K562 (cell line): ENCODE data around the gene BAG1. TPM values are rescaled to one million over a fixed set of nuclear protein-coding genes. Genes with fewer than 3 reads are reported as not detected.
A peak's percentile ranks its signal among the peaks of the same experiment; 100 is the strongest.

Experiments
- ATAC-seq: fragments of 200-7000 bp; cut with Tn5 transposase; 3 replicates; pipeline ENCODE4 v1.9.1; 2020; ENCODE audit warnings: moderate library complexity
- BruUV-seq: library from RNA; stranded (reverse); fragments of 400-500 nt; replicated peaks from 2 replicates; lab custom pipeline; 2021; lab: Mats Ljungman, UMichigan
- CTCF ChIA-PET: fragments of 300-600 bp; formaldehyde crosslinking; extraction: SDS; loops from one replicate; lab custom pipeline; 2021; ENCODE audit warnings: low intra/inter-chr PET ratio; lab: Yijun Ruan, JAX
- POLR2A ChIA-PET: fragments of 300-600, 350-650 bp; sonication (Branson Sonifier 250); formaldehyde crosslinking; extraction: SDS; loops from one replicate; lab custom pipeline; 2021; ENCODE audit warnings: antibody characterized with exemption, inconsistent platforms; lab: Yijun Ruan, JAX
- DNase-seq, 4 experiments: peaks; one replicate each; pipeline versions ENCODE4 v3.0.0 to v3.0.0-alpha.2; 2011 to 2018; ENCODE audit warnings: low spot score in 3 of 4, mixed read lengths in 3 of 4; ENCODE audit errors: extremely low read depth in 1 of 4
- FAIRE-seq: peaks from 2 replicates; lab custom pipeline; 2011; peaks lifted over from hg19 to GRCh38; lab: Jason Lieb, UNC
- H2AFZ ChIP-seq: 2 replicates; pipeline ENCODE4 v1.6.0; 2011; ENCODE audit warnings: low read depth, low read length, control low read depth, inconsistent platforms
- H3K27ac ChIP-seq: fragments of 200-600 bp; 3 replicates; pipeline ENCODE4 v1.8.0; 2011; ENCODE audit warnings: low read depth, mild to moderate bottlenecking, control low read depth, inconsistent platforms, low read length, moderate library complexity, mixed read lengths; ENCODE audit errors: extremely low read depth
- H3K27me3 ChIP-seq, 2 experiments: fragments of 300-600 bp in 1 of 2; 2 replicates in 1 of 2; 3 replicates in 1 of 2; pipeline versions ENCODE4 v1.6.0 to v1.8.0; 2011; ENCODE audit warnings: inconsistent platforms in 2 of 2, low read length in 2 of 2, mild to moderate bottlenecking in 1 of 2, mixed read lengths in 1 of 2, moderate library complexity in 1 of 2; ENCODE audit not compliant: control insufficient read depth in 2 of 2, insufficient read depth in 2 of 2
- H3K36me3 ChIP-seq: fragments of 300-600 bp; 3 replicates; pipeline ENCODE4 v1.8.0; 2011; ENCODE audit warnings: mild to moderate bottlenecking, low read length, inconsistent platforms; ENCODE audit not compliant: control insufficient read depth, insufficient read depth
- H3K4me1 ChIP-seq, 2 experiments: fragments of 200-600 bp in 1 of 2; replicated peaks in 1 of 2; 2 replicates in 1 of 2; 3 replicates in 1 of 2; pipeline versions ENCODE4 v1.5.1 to v1.8.0; 2011; ENCODE audit warnings: inconsistent platforms in 2 of 2, low read length in 2 of 2, mild to moderate bottlenecking in 1 of 2, mixed read lengths in 1 of 2, moderate library complexity in 1 of 2; ENCODE audit not compliant: control insufficient read depth in 2 of 2, insufficient read depth in 2 of 2
- H3K4me2 ChIP-seq: 2 replicates; pipeline ENCODE4 v1.6.1; 2011; ENCODE audit warnings: low read length, control low read depth, inconsistent platforms, mixed read lengths; ENCODE audit not compliant: insufficient read depth
- H3K4me3 ChIP-seq: fragments of 200-600 bp; sonication (generic), shearing (Covaris generic); 2 replicates; pipeline ENCODE4 v1.5.1; 2016; ENCODE audit warnings: control low read depth, inconsistent platforms
- H3K79me2 ChIP-seq: fragments of 200-600 bp; 3 replicates; pipeline ENCODE4 v1.8.0; 2011; ENCODE audit warnings: low read length, inconsistent platforms; ENCODE audit not compliant: control insufficient read depth, insufficient read depth
- H3K9ac ChIP-seq, 2 experiments: 2 replicates each; pipeline versions ENCODE4 v1.6.0 to v1.6.1; 2011; ENCODE audit warnings: low read depth in 2 of 2, low read length in 2 of 2, control low read depth in 1 of 2, inconsistent platforms in 1 of 2, mild to moderate bottlenecking in 1 of 2, mixed read lengths in 1 of 2; ENCODE audit not compliant: insufficient read depth in 1 of 2
- H3K9me1 ChIP-seq: one replicate; pipeline ENCODE4 v1.6.0; 2011; ENCODE audit warnings: inconsistent platforms, mild to moderate bottlenecking, low read length, moderate library complexity; ENCODE audit not compliant: control insufficient read depth, insufficient read depth
- H3K9me3 ChIP-seq: replicated peaks from 2 replicates; pipeline ENCODE4 v1.5.1; 2011; ENCODE audit warnings: low read depth, low read length, inconsistent platforms; ENCODE audit not compliant: control insufficient read depth, insufficient read depth
- H4K20me1 ChIP-seq: replicated peaks from 2 replicates; pipeline ENCODE4 v1.6.1; 2011; ENCODE audit warnings: low read length, inconsistent platforms, mixed read lengths; ENCODE audit not compliant: control insufficient read depth, insufficient read depth
- BACH1 ChIP-seq: fragments of 200-800 bp; sonication (Bioruptor generic); IDR thresholded peaks from 2 replicates; pipeline ENCODE4 v1.6.1; 2016; ENCODE audit warnings: missing genetic modification characterization, missing compliant biosample characterization
- CBFA2T2 ChIP-seq: fragments of 450-650 bp; conservative IDR thresholded peaks from 2 replicates; pipeline ENCODE4 v1.6.1; 2017; ENCODE audit warnings: mild to moderate bottlenecking
- DNMT1 ChIP-seq: fragments of 450-650 bp; IDR thresholded peaks from 2 replicates; pipeline ENCODE4 v1.6.1; 2016; ENCODE audit warnings: antibody characterized with exemption, mild to moderate bottlenecking
- ILF3 ChIP-seq: fragments of 450-650 bp; IDR thresholded peaks from 2 replicates; pipeline ENCODE4 v1.6.1; 2018; ENCODE audit warnings: antibody characterized with exemption, mild to moderate bottlenecking, moderate library complexity, borderline replicate concordance
- NFIX ChIP-seq: fragments of 250-450 bp; sonication (Bioruptor Pico); IDR thresholded peaks from 2 replicates; pipeline ENCODE4 v1.4.0; 2020; ENCODE audit warnings: low read depth, mild to moderate bottlenecking, moderate library complexity
- NFYB ChIP-seq: IDR thresholded peaks from 2 replicates; pipeline ENCODE4 v1.6.1; 2011; ENCODE audit warnings: mild to moderate bottlenecking, moderate library complexity; ENCODE audit not compliant: insufficient read length; ENCODE audit errors: extremely low read depth
- NR2C1 ChIP-seq, 2 experiments: fragments of 450-650 bp; IDR thresholded peaks; 2 replicates each; pipeline ENCODE4 v1.6.1; 2017; ENCODE audit warnings: mild to moderate bottlenecking in 2 of 2, antibody characterized with exemption in 1 of 2, inconsistent platforms in 1 of 2, missing compliant biosample characterization in 1 of 2, missing genetic modification characterization in 1 of 2
- RAD51 ChIP-seq: fragments of 450-650 bp; IDR thresholded peaks from 2 replicates; pipeline ENCODE4 v1.7.1; 2016; ENCODE audit warnings: low read depth, mild to moderate bottlenecking, borderline replicate concordance
- STAT5A ChIP-seq: IDR thresholded peaks from 2 replicates; pipeline ENCODE4 v1.6.1; 2012; ENCODE audit warnings: low read length, inconsistent platforms, borderline replicate concordance
- STAT5B ChIP-seq: fragments of 250-450 bp; sonication (Bioruptor Pico); IDR thresholded peaks from 2 replicates; pipeline ENCODE4 v1.8.0; 2021; ENCODE audit warnings: mild to moderate bottlenecking, inconsistent platforms
- TRIM28 ChIP-seq: fragments of 450-650 bp; IDR thresholded peaks from 2 replicates; pipeline ENCODE4 v1.6.1; 2017
- ZC3H8 ChIP-seq: fragments of 450-650 bp; IDR thresholded peaks from 2 replicates; pipeline ENCODE4 v1.6.1; 2017
- ZNF224 ChIP-seq: sonication (generic); formaldehyde crosslinking; IDR thresholded peaks from 2 replicates; pipeline ENCODE4 v1.8.0; 2022; ENCODE audit warnings: mild to moderate bottlenecking, missing genetic modification reagents
- ZNF583 ChIP-seq: fragments of 250-450 bp; sonication (Bioruptor Pico); IDR thresholded peaks from 2 replicates; pipeline ENCODE4 v1.4.0; 2020
- ZNF668 ChIP-seq: fragments of 250-450 bp; sonication (Bioruptor Pico); IDR thresholded peaks from 2 replicates; pipeline ENCODE4 v1.8.0; 2022; ENCODE audit warnings: mild to moderate bottlenecking, inconsistent platforms
- ZNF830 ChIP-seq: fragments of 250-450 bp; sonication (Bioruptor Pico); IDR thresholded peaks from 2 replicates; pipeline ENCODE4 v1.5.0; 2021; ENCODE audit warnings: mild to moderate bottlenecking
- WGBS: fragments of 100-300 bp; shearing (Covaris generic); methylation state at CpG from one replicate; pipeline ENCODE4 v1.1.6; 2016; ENCODE audit warnings: low coverage, mixed read lengths; ENCODE audit not compliant: insufficient coverage; ENCODE audit errors: missing lambda C conversion rate; 5-methylcytosine and 5-hydroxymethylcytosine counted together
- in situ Hi-C: fragments of 300-500 bp; cut with MboI; formaldehyde crosslinking; loops from 4 replicates; pipeline ENCODE4 v1.15.0; 2018; ENCODE audit warnings: inconsistent platforms, mixed read lengths
- intact Hi-C: fragments of 100-400 bp; cut with micrococcal nuclease; formaldehyde crosslinking; loops from 2 replicates; pipeline ENCODE4 v1.14.2; 2022
- polyA plus RNA-seq, 8 experiments: library from polyadenylated mRNA; depleted of rRNA in 4 of 8; stranded (reverse) in 5 of 8; unstranded in 3 of 8; fragments of >200 nt; fragmentation: Nextera tagmentation in 2 of 8; fragmentation: Illumina TruSeq in 1 of 8; extraction: Ambion mirVana in 2 of 8; extraction: Trizol in 1 of 8; gene quantifications; 2 replicates each; pipeline versions ENCODE4 v1.2.1 to v1.2.3, GENCODE V29; 2011 to 2014; ENCODE audit warnings: inconsistent platforms in 1 of 8, missing spikeins in 1 of 8
- total RNA-seq, 7 experiments: library from RNA; depleted of rRNA in 6 of 7; stranded (reverse); fragments of >200 nt in 6 of 7; fragmentation: Illumina TruSeq in 2 of 7; extraction: Trizol in 2 of 7; gene quantifications; 2 replicates each; pipeline versions ENCODE4 v1.2.1 to v1.2.3, GENCODE V29; 2011 to 2021; ENCODE audit warnings: low replicate concordance in 1 of 7
- TF ChIP-seq, protein P1 (sequence below): IDR thresholded peaks from 2 replicates; pipeline ENCODE4 v1.6.1; 2012; ENCODE audit warnings: low read depth, low read length, improper control_type of control experiment, borderline replicate concordance
- TF ChIP-seq, protein P2 (sequence below): sonication (generic); formaldehyde crosslinking; IDR thresholded peaks from 2 replicates; pipeline ENCODE4 v1.8.0; 2022; ENCODE audit warnings: mild to moderate bottlenecking, missing genetic modification reagents

BAG1 gene
- total and polyA plus RNA-seq, 9 of the 15 experiments (the other 6 are each of a cell fraction or from before 2014, with no cell fraction given) = 9.7 to 106 (median 56.9) TPM

DNA sequence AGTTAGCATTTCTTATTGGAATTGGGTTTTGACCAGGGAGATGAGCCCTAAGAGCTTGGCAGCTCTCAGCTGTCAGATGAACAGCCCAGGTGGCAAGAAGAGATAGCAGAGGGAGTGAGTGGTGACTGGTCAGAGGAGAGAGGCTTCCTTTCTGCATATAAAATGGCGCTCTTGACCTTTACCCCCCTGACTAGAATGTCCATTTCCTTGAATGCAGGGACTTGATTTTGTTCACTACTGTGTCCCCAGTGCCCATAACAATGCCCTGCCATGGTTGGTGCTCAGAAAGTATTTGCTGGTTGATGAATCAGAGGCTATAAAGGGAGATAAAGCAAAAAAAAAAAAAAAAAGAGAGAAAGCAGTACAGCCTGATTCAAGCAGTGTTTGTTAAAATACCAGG lies 7.6 kb upstream of the BAG1 start (continued):
- TF ChIP-seq NFYB (no peak), CBFA2T2 (peak; percentile 29; the same call in 1 of the 2 replicates), RAD51 (no peak), NR2C1 (IDR thresholded peaks at IDR 0.05) (peak; percentile 44; the same call in 1 of the 2 replicates), NR2C1 (tag; IDR thresholded peaks at IDR 0.05) (peak; percentile 41; the same call in 1 of the 2 replicates), ZC3H8 (no peak)
- TF ChIP-seq, all 486 proteins: peak for 8

DNA sequence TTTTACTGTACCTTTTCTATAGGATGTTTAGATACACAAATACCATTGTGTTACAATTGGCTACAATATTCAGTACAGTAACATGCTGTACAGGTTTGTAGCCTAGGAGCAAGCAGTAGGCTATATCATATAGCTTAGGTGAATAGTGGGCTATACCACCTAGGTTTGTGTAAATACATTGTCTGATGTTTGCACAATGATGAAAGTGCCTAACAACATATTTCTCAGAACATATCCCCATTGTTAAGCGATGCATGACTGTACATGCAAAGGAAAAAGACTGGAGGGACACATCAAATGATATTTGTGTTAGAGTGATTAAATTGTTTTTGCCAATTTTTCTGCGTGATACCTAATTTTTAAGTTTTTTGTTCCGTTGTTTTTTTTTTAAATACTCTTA lies 5.6 kb upstream of the BAG1 start:
- POLR2A ChIA-PET = no interaction called here
- Histone ChIP-seq H3K27ac (no peak overlapping the region), H3K9me1 (no peaks in the 10 kb centered on the region), H2AFZ (no peak overlapping the region), H3K4me3 (no peak overlapping the region), H4K20me1 (no peaks in the 10 kb centered on the region), H3K79me2 (peaks cover 14% of the 10 kb centered on the region)
- CTCF ChIA-PET = no interaction called here
- no peak for FAIRE-seq
- no peak for DNase-seq
- BruUV-seq = no TSS peak
- intact Hi-C loops = no loop called here
- WGBS = 96% methylated on average over 3 of the region's 3 CpGs
- in situ Hi-C loops = no loop called here
- no peak for ATAC-seq
- TF ChIP-seq DNMT1 (no peak), ZNF583 (no peak), ZNF830 (CRISPR knock-in tag) (no peak), ILF3 (no peak), ZNF668 (CRISPR knock-in tag) (no peak), NFIX (CRISPR knock-in tag) (no peak), STAT5A (no peak), BACH1 (tag) (no peak), TRIM28 (no peak), ZNF224 (CRISPR knock-in tag) (no peak), STAT5B (CRISPR knock-in tag) (no peak)
- TF ChIP-seq, protein P1, sequence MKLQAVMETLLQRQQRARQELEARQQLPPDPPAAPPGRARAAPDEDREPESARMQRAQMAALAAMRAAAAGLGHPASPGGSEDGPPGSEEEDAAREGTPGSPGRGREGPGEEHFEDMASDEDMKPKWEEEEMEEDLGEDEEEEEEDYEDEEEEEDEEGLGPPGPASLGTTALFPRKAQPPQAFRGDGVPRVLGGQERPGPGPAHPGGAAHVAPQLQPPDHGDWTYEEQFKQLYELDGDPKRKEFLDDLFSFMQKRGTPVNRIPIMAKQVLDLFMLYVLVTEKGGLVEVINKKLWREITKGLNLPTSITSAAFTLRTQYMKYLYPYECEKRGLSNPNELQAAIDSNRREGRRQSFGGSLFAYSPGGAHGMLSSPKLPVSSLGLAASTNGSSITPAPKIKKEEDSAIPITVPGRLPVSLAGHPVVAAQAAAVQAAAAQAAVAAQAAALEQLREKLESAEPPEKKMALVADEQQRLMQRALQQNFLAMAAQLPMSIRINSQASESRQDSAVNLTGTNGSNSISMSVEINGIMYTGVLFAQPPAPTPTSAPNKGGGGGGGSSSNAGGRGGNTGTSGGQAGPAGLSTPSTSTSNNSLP = no peak
- TF ChIP-seq, protein P2, sequence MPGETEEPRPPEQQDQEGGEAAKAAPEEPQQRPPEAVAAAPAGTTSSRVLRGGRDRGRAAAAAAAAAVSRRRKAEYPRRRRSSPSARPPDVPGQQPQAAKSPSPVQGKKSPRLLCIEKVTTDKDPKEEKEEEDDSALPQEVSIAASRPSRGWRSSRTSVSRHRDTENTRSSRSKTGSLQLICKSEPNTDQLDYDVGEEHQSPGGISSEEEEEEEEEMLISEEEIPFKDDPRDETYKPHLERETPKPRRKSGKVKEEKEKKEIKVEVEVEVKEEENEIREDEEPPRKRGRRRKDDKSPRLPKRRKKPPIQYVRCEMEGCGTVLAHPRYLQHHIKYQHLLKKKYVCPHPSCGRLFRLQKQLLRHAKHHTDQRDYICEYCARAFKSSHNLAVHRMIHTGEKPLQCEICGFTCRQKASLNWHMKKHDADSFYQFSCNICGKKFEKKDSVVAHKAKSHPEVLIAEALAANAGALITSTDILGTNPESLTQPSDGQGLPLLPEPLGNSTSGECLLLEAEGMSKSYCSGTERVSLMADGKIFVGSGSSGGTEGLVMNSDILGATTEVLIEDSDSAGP (CRISPR knock-in tag) = no peak
- TF ChIP-seq, all 486 proteins: peak for 0
- H3K36me3 ChIP-seq = peaks cover 65% of the 10 kb centered on the region
- H3K4me1 ChIP-seq = peaks cover 0 to 21% of the 10 kb centered on the region in 2 experiments; a peak in 2 of 5 replicates
- no peak overlapping the region for H3K9ac ChIP-seq
- no peak overlapping the region for H3K4me2 ChIP-seq
- H3K9me3 ChIP-seq = no peaks in the 10 kb centered on the region
- no peaks in the 10 kb centered on the region for H3K27me3 ChIP-seq
